ENCODE measurements around the gene AFDN. TPM values are rescaled to one million over a fixed set of nuclear protein-coding genes. Genes with fewer than 3 reads are reported as not detected.

AFDN gene
- total RNA-seq, 1 experiment from 2014 or later, result 19.9 TPM

DNA sequence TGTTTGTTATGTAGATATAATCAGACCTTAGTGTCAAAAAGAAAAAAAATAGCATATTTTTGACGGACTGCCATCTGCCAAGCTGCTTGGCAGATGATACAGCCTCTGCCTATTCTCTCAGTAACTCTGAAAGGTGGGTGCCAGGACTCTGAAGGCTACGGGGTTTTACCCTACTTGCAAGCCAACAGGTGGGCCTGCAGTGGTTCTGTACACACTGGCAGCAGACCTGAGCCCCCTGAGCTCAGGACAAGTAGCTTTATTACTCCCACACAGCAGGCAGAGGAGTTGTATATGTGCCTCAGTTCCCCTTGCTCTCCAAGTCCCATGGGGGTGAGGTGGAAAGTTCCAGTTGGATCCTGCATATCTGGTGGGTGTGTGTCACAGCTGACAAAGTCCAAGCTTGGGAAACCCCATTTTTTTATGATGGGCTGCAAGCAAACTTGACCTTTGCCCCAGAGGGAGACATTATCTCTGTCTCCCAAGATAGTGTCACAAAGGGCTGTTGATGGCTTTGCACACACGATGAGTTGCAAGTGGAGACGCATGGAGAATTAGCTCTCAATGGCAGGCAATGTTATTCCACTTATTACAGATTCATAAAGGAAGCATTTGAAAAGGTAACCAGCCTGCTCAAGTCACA lies 20.5 kb upstream of the AFDN start:
- DNase-seq, result no peak
- no peaks in the 10 kb centered on the region; the same call in 1 of the 2 replicates for H3K27me3 ChIP-seq
- no peak overlapping the region for H3K4me3 ChIP-seq
- H3K9me3 ChIP-seq, result no peaks in the 10 kb centered on the region
- H3K36me3 ChIP-seq, result no peaks in the 10 kb centered on the region

DNA sequence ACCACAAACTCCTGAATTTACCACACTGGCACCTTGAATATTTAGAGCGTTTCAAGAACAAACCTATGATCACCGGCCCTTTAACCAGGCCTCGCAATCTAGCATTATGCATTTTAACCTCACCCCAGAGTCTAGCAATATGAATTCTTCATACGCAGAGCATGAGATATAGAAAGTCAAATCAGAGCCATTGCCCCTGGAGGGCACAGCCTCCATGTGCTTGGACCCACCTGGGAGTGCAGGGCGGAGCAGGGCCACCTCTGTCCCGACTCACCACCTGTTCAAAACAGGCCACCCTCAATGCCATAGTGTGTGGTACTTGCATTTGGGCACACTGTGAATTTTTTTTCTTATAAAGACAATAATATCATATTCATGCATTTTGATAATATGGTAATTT lies 19.5 kb upstream of the AFDN start:
- no peaks in the 10 kb centered on the region for H3K36me3 ChIP-seq
- DNase-seq, result no peak
- no peaks in the 10 kb centered on the region; the same call in 1 of the 2 replicates for H3K27me3 ChIP-seq
- H3K4me3 ChIP-seq, result no peak overlapping the region
- H3K9me3 ChIP-seq, result no peaks in the 10 kb centered on the region

DNA sequence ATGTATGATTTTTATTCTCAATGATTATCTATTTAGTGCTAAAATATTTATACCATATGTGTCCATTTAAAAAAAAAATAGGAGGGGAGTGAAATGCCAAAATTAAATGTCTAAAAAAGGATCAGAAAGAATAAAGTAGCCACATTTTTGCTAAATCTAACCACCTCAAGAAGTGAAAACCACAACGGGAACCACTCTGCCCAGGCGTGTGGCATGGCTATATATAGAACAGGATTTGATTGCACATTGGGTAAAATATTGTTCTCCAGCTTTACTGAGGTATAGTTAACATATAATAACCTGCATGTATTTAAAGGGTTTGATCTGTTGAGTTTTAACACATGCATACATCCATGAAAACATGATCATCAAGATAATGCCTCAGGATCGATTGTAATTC lies 19.0 kb upstream of the AFDN start:
- Histone ChIP-seq H3K27me3 (no peaks in the 10 kb centered on the region; the same call in 1 of the 2 replicates), H3K36me3 (no peaks in the 10 kb centered on the region)

DNA sequence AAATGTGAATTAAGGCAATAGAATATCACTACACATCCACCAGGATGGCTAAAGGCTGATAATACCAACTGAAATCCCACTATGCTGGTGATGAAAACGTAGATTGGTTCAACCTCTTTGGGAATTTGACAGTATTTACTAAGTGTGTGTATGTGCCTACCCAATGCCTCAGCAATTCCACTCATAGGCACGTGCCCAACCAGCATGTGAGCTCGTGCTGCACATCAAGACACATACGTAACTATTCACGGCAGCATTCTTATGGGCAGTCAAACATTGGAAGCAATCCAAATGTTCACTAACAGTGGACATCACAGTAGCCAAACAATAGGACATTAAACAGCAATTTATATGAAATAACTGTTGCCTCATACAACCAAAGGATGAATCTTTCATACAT lies 15.7 kb upstream of the AFDN start:
- no peaks in the 10 kb centered on the region for H3K36me3 ChIP-seq
- H3K27me3 ChIP-seq, result no peaks in the 10 kb centered on the region; the same call in 1 of the 2 replicates
- no peak overlapping the region for H3K4me3 ChIP-seq
- no peaks in the 10 kb centered on the region for H3K9me3 ChIP-seq
- DNase-seq, result no peak

More for the DNA sequence above, 19.0 kb upstream of the AFDN start:
- no peak for DNase-seq
- no peak overlapping the region for H3K4me3 ChIP-seq
- no peaks in the 10 kb centered on the region for H3K9me3 ChIP-seq

DNA sequence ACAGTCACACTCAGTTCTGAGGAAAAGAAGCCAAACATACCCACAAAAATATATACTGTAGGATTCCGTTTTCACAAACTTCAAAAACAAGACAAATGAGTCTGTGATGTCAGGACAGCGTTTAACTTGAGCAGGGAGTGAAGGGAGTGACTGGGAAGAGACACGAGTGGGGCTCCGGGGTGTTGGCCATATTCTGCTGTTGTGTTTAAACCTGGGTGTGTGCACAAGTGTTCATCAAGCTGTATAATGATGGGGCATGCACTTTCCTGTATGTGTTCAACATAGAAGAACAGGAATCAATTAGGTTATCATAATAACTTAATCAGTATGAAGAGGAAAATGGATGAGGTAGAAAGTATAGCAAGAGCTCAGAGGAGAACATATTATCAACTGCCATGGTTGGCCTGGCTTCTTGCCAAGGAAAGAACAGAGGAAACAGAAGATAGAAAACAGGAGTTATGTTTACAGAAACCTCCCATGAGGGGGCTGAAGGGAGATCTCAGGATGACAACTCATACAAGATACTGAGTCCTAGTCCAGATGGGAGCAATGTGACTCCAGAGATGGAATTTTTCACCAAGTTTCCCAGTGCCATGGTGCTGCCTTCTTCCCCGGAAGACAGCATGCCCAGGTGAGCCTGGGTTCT lies 15.1 kb upstream of the AFDN start:
- no peaks in the 10 kb centered on the region; the same call in 1 of the 2 replicates for H3K27me3 ChIP-seq
- no peak for DNase-seq
- H3K36me3 ChIP-seq, result no peaks in the 10 kb centered on the region
- no peaks in the 10 kb centered on the region for H3K9me3 ChIP-seq
- H3K4me3 ChIP-seq, result no peak overlapping the region

DNA sequence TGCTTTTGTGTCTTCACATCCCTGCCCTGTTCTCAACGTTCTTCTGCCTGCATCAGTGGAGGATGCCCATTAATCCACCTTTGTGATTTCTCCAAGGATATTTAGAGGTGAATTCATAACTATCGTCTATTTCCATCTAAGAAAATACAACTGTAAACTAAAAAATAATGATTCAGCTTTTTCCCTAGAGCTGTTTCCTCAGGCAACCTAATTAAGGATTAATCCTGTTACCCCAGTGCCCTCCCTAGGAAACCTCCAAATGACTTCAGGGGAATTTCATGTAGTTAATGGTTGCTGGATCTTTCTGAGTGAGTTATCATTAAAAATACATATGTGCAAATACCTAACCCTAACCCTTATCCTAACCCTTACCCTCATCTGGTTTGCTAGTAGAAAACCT lies 14.6 kb upstream of the AFDN start:
- DNase-seq, result no peak
- Histone ChIP-seq H3K4me3 (no peak overlapping the region), H3K27me3 (no peaks in the 10 kb centered on the region; the same call in 1 of the 2 replicates), H3K9me3 (no peaks in the 10 kb centered on the region), H3K36me3 (no peaks in the 10 kb centered on the region)

DNA sequence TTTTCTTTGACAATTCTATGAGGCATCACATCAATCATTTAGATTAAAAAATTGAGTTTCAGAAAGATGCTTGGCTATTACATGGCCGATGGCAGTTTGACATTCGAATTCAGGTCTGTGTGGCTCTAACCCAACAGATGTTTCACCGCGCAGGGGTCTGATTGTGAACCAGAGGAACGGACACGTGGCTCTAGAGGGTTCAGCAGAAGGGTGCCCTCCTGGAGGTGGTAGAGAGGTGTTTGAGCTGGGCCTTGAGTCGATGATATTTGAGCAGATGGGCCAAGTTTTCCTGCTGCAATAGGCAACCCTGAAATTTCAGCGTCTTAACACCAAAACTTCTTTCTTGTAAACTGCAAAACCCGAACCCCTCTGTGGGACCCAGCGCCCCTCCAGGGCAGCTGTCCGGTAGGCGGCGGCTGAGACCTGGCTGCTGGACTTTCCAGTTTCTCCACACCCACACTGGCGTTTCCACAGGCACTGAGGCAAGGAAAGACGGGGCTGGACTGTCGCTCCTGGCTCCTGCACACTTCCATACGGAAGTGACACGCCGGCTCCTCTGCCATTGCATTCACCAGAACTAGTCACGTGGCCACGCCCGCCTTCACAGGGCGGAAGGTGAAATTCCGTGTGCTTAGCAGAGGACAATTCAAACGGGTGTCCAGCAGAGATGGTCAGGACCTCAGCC lies 11.3 kb upstream of the AFDN start:
- no peaks in the 10 kb centered on the region for H3K36me3 ChIP-seq
- no peak overlapping the region for H3K4me3 ChIP-seq
- no peak for DNase-seq
- H3K27me3 ChIP-seq, result no peaks in the 10 kb centered on the region
- H3K9me3 ChIP-seq, result no peaks in the 10 kb centered on the region

DNA sequence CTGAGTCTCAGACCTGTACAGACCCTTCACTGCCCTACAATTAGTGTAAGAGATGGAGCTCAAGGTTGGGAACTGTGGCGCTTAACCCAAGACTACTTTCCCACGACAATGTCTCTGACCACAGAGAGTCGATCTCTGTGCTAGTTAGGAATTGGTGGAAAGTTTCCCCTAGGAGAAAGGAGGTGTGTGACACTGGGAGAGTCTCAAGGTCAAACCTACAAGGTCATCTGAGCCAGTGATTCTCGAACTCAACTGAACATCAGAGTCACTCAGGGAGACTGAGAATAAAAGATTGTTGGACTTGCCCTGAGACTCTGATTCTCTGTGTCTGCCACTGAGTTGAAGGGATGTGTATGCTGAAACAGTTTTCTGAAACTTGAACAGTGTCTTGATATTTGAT lies 9.7 kb upstream of the AFDN start:
- Histone ChIP-seq H3K9me3 (no peaks in the 10 kb centered on the region), H3K36me3 (no peaks in the 10 kb centered on the region), H3K27me3 (no peaks in the 10 kb centered on the region), H3K4me3 (no peak overlapping the region)
- DNase-seq, result no peak

DNA sequence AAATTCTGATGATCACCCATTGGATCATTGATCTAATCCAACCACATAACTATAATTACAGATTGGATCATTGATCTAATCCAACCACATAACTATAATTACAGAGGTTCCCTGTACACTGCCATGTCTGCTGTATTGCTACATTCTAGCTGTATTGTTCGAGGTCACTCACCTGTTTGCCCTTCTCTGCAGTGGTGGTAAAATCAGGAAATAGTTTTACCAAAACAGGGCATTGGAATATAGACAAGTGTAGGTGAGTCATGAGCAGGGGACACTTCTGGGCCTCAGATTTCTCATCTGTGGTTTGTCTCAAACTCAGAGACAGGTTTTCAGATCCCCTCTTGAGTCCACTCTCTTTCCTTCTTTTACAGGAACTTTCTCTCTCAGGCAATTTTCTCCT lies 9.0 kb upstream of the AFDN start:
- no peak for DNase-seq
- Histone ChIP-seq H3K4me3 (no peak overlapping the region), H3K27me3 (no peaks in the 10 kb centered on the region), H3K36me3 (no peaks in the 10 kb centered on the region), H3K9me3 (no peaks in the 10 kb centered on the region)

DNA sequence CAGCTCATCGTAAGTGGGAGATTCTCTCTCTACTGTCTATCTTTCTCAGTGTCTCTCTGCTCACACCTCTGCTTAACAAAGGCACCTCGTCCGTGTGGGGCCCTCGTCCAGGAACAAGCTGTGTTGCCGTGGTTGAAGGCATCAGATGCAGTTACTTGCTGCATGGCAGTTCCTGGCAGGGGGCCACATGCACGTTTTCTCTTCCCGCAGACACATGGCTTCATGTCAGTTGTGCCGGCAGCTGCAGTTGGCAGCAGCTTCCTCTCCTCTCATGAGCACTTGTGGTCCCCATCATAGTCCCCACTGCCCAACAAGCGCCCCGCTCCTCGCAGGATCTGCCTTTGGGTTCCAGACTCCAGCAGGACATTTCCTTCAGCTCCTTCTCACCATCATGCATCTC lies 7.1 kb upstream of the AFDN start:
- Histone ChIP-seq H3K27me3 (no peaks in the 10 kb centered on the region), H3K36me3 (no peaks in the 10 kb centered on the region), H3K9me3 (no peaks in the 10 kb centered on the region), H3K4me3 (no peak overlapping the region)
- no peak for DNase-seq

DNA sequence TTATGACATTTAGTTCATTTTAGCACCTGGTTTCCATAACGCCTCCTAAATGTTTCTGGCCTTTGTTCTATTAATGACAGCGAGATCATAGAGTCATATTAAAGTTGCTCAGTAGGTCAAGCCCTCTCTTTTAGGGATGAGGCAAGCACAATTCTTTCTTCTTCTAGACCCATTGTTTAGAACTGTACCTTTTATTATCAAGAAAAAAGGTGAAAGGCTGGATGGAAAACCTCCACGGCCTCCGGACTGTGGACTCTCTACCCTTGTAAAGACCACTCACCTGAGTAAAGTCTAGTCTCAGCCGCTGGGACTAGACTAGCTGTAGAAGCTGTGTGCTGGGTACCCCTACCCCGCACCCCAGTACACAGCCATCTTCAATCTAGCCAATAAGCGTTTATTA lies 6.0 kb upstream of the AFDN start:
- no peak overlapping the region for H3K4me3 ChIP-seq
- no peaks in the 10 kb centered on the region for H3K9me3 ChIP-seq
- no peak for DNase-seq
- no peaks in the 10 kb centered on the region; the same call in 1 of the 2 replicates for H3K27me3 ChIP-seq
- no peaks in the 10 kb centered on the region for H3K36me3 ChIP-seq

DNA sequence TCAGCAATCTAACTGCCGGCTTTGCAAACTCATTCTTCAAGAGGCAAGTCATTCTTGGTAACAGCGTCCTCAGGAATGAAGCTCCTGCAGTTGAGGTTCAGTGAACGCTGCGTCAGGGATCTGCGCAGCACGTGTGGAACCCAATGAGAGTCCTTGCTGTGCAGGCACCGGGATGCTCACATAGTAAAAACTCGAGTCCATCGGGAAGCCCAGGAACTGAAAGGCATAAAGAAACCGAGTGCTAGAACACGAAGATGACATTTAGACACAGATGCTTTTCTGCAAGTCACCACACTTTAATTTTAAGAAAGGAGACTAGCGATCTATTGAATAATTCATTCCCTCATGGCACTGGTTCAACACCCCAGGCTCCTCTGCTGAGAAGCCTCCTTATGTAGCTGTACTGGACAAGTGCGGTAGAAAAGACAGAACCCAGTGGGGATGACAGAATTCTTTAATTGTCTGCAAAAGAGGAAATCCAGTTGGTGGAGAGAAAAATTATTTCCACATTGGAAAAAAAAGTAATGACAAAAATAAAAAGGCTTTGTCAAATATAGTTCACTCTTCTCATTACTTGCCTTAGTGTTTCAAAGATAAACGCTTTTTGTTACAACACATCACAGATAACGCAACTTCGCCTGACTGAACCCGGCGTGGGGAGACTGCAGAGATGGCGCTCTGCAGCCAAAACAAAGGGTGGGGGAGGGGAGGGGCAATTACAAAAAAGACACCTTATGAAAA lies 1.9 kb upstream of the AFDN start:
- H3K9me3 ChIP-seq, result no peaks in the 10 kb centered on the region

DNA sequence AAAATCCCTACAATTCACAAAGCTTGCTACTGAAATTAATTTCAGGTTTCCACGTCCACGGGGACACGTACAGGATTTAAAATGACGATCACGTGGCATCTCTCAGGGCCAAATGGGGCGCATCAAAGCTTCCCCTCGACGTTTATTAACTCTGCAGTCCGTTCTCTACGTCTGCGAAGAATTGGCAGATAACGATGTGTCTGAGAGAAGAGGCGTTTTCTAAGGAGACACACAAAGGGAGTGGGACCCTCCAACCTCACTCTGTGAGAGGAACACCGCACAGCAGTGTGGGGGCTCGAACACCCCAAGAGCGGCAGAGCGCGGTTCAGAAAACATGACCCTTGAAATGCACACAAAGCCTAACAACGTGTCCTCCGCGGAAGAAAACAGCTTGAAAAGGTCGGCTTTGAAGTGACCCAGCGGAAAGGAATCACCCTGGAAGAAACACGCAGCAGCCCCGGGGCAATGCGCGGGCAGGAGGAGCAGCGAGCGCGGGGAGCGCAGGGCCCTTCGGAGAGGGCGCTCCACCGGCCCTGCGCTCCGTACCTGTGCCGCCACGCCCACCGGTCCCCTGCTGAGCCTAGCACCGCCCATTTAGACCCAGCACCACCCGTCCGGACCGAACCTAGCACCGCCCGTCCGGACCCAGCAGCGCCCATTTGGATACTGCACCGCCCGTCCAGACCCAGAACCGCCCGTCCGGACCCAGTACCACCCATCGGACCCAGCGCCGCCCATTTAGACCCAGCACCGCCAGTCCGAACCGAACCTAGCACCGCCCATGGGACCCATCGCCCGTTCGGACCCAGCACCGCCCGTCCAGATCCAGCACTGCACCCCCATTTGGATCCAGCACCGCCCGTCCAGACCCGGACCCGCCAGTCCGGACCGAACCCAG lies 1.1 kb upstream of the AFDN start:
- peak; percentile 15 for DNase-seq
- Histone ChIP-seq H3K36me3 (no peaks in the 10 kb centered on the region; the same call in 1 of the 2 replicates), H3K4me3 (peak overlapping the region; percentile 81), H3K9me3 (no peaks in the 10 kb centered on the region), H3K27me3 (no peaks in the 10 kb centered on the region; the same call in 1 of the 2 replicates)

More for the DNA sequence above, 1.9 kb upstream of the AFDN start:
- Histone ChIP-seq H3K36me3 (no peaks in the 10 kb centered on the region), H3K27me3 (no peaks in the 10 kb centered on the region; the same call in 1 of the 2 replicates), H3K4me3 (no peak overlapping the region)
- no peak for DNase-seq

DNA sequence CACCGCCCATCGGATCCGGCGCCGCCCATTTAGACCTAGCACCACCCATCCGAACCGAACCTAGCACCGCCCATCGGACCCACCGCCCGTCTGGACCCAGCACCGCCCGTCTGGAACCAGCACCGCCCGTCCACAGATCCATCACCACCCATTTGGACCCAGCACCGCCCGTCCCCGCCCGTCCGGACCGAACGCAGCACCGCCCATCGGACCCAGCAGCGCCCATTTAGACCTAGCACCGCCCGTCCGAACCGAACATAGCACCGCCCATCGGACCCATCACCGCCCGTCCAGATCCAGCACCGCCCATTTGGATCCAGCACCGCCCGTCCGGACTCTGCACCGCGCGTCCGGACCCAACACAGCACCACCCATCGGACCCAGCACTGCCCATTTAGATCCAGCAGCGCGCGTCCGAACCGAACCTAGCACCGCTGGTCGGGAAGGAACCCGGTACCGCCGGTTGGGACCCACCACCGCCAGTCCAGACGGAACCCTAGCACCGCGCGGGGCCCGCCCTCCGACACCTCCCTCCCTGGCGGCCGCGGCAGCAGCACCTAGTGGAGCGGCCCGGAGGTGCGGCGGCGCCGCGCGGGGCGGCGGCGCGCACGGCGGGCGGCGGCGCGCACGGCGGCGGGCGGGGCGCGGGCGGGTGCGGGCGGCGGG lies 348 bp upstream of the AFDN start:
- Histone ChIP-seq H3K36me3 (no peaks in the 10 kb centered on the region; the same call in 1 of the 2 replicates), H3K27me3 (no peaks in the 10 kb centered on the region; the same call in 1 of the 2 replicates), H3K4me3 (peak overlapping the region; percentile 81), H3K9me3 (no peaks in the 10 kb centered on the region)
- DNase-seq, result peak; percentile 70

DNA sequence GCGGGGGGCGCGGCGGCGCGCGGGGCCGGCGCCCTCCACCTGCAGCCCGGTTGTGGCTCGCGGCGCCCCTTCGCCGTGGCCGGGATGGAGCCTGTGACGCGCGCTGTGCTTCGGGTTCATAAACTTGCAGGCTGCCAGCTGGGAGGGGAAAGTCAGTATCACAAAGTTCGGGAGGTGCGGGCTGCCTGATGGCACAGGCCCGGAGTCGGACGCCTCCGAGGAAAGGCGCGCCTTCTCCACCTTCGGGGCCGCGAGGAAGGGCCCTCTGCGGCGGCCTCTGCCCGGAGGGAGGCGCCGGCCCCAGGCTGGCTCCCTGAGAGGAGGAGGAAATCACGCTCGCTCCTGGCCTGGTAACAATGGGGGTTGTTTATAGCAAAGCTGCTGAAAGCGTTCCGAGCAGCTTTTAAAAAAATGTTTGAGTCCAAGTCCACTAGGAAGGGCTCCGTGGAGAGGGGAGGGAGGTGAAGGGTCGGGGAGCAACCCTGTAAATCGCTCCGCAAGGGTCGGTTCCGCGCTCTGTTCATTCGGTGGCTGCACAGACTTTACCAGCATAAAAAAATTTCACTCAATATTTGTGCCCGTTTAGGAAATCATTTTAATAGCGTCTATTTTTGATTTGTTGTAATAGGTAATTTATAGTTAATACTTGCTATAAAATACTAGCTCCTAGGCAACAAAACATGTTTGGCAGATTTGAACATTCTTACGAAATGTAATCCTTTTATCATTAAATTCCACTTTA lies 1.0 kb downstream of the AFDN start:
- no peaks in the 10 kb centered on the region; the same call in 1 of the 2 replicates for H3K36me3 ChIP-seq
- peak overlapping the region; percentile 63 for H3K4me3 ChIP-seq
- DNase-seq, result peak; percentile 55
- no peaks in the 10 kb centered on the region for H3K9me3 ChIP-seq
- no peaks in the 10 kb centered on the region; the same call in 1 of the 2 replicates for H3K27me3 ChIP-seq
